ENCODE results near the gene SLC13A2. TPM values are rescaled to one million over a fixed set of nuclear protein-coding genes. Genes with fewer than 3 reads are reported as not detected.

SLC13A2 gene
- total RNA-seq, 1 experiment from 2014 or later, result not detected

- DNase-seq (ENCODE audit: extremely low read depth, low read depth), result no peak
Observed at GRCh38 chr17:28470266-28470913, 3.1 kb upstream of the SLC13A2 start.

- DNase-seq (ENCODE audit: extremely low read depth, low read depth), result no peak
Observed at GRCh38 chr17:28470914-28471366, 2.5 kb upstream of the SLC13A2 start.

GRCh38 chr17:28471531-28472342 is 1.7 kb upstream of the SLC13A2 start:
- DNase-seq (ENCODE audit: extremely low read depth, low read depth), result no peak

GRCh38 chr17:28472871-28473497 is 460 bp upstream of the SLC13A2 start:
- DNase-seq (ENCODE audit: extremely low read depth, low read depth), result no peak

- no peak for DNase-seq (ENCODE audit: extremely low read depth, low read depth)
Observed at GRCh38 chr17:28474111-28474531, 677 bp downstream of the SLC13A2 start.

- no peak for DNase-seq (ENCODE audit: extremely low read depth, low read depth)
Observed at GRCh38 chr17:28475151-28475900, 1.9 kb downstream of the SLC13A2 start.

GRCh38 chr17:28476076-28476865 is 2.8 kb downstream of the SLC13A2 start:
- no peak for DNase-seq (ENCODE audit: extremely low read depth, low read depth)

GRCh38 chr17:28477928-28478327 is 4.5 kb downstream of the SLC13A2 start:
- DNase-seq (ENCODE audit: extremely low read depth, low read depth), result no peak

GRCh38 chr17:28478712-28479615 is 5.5 kb downstream of the SLC13A2 start:
- no peak for DNase-seq (ENCODE audit: extremely low read depth, low read depth)

GRCh38 chr17:28480278-28480677 is 6.8 kb downstream of the SLC13A2 start:
- no peak for DNase-seq (ENCODE audit: extremely low read depth, low read depth)

GRCh38 chr17:28480799-28481571 is 7.5 kb downstream of the SLC13A2 start:
- DNase-seq (ENCODE audit: extremely low read depth, low read depth), result no peak

- DNase-seq (ENCODE audit: extremely low read depth, low read depth), result no peak
Observed at GRCh38 chr17:28482551-28483199, 9.2 kb downstream of the SLC13A2 start.

- no peak for DNase-seq (ENCODE audit: extremely low read depth, low read depth)
Observed at GRCh38 chr17:28484296-28484695, 10.9 kb downstream of the SLC13A2 start.

- DNase-seq (ENCODE audit: extremely low read depth, low read depth), result no peak
Observed at GRCh38 chr17:28485049-28485448, 11.6 kb downstream of the SLC13A2 start.

GRCh38 chr17:28487881-28488532 is 14.6 kb downstream of the SLC13A2 start:
- DNase-seq (ENCODE audit: extremely low read depth, low read depth), result no peak

- DNase-seq (ENCODE audit: extremely low read depth, low read depth), result no peak
Observed at GRCh38 chr17:28488533-28489276, 15.3 kb downstream of the SLC13A2 start.
